B cell (primary cell): ENCODE data around the gene FRMPD4.
"Not testable (repeated sequence)": the region's sequence is repeated elsewhere in the genome, so short reads cannot be mapped to it uniquely, and the experiment has no call there.

ENCODE experiments used
- CTCF ChIP-seq: fragments of 200-600 bp; IDR thresholded peaks from one replicate; pipeline ENCODE4 v1.8.0; 2022; ENCODE audit warnings: antibody characterized with exemption, mild to moderate bottlenecking
- EZH2 ChIP-seq: IDR thresholded peaks from 2 replicates; pipeline ENCODE4 v1.6.1; 2012; ENCODE audit warnings: borderline replicate concordance, low read depth, mild to moderate bottlenecking, moderate library complexity, low read length; ENCODE audit not compliant: insufficient read depth, poor library complexity, severe bottlenecking

DNA sequence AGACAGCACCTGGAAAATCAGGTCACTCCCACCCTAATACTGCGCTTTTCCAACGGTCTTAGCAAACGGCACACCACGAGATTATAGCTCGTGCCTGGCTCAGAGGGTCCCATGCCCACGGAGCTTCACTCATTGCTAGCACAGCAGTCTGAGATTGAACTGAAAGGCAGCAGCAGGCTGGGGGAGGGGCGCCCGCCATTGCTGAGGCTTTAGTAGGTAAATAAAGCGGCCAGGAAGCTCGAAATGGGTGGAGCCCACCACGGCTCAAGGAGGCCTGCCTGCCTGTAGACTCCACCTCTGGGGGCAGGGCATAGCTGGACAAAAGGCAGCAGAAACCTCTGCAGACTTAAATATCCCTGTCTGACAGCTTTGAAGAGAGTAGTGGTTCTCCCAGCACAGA lies 399.8 kb downstream of the FRMPD4 start:
- TF ChIP-seq CTCF, EZH2: not testable (repeated sequence)
